OCI-LY1 (cell line): ENCODE results near the gene POLR2A.

Experiments
- CTCF ChIP-seq: fragments of 200-600 bp; sonication (generic), shearing (Covaris generic); IDR thresholded peaks from 2 replicates; pipeline ENCODE4 v1.5.1; 2017; ENCODE audit warnings: mild to moderate bottlenecking, antibody characterized with exemption, low read length, moderate library complexity, mixed read lengths
- EZH2 ChIP-seq: fragments of 200-600 bp; sonication (generic), shearing (Covaris generic); IDR thresholded peaks from 2 replicates; pipeline ENCODE4 v1.8.0; 2017; ENCODE audit warnings: borderline replicate concordance, mixed run types, mild to moderate bottlenecking, antibody characterized with exemption, low read length, moderate library complexity, mixed read lengths

- no peak for TF ChIP-seq CTCF
- no peak for TF ChIP-seq EZH2
These were observed 64.6 kb downstream of the POLR2A start, which contains the start of gene TNFSF12 for GRCh38 chr17:7548585-7549400.
